ENCODE results near the gene ZSCAN22. TPM values are rescaled to one million over a fixed set of nuclear protein-coding genes. Genes with fewer than 3 reads are reported as not detected.
A peak's percentile ranks its signal among the peaks of the same experiment; 100 is the strongest.

Gene ZSCAN22
- total RNA-seq, 1 experiment from 2014 or later = 3.2 TPM

- TF ChIP-seq MLX (CRISPR knock-in tag; IDR thresholded peaks at IDR 0.05) = no peak
- ATAC-seq = no peak
- CTCF ChIA-PET = no interaction called here
These were observed 8.8 kb downstream of the ZSCAN22 start for GRCh38 chr19:58335630-58336029.

GRCh38 chr19:58336216-58336615 lies 9.4 kb downstream of the ZSCAN22 start:
- ATAC-seq (no peak), DNase-seq (ENCODE audit: low spot score) (no peak)
- Mint-ChIP-seq H3K27me3 (ENCODE audit: low read depth) (no peaks in the 10 kb centered on the region), H3K4me3 (no peak overlapping the region), H3K36me3 (peaks cover 24% of the 10 kb centered on the region), H3K27ac (peak overlapping the region; percentile 49; the same call in 1 of the 2 replicates), H3K4me1 (no peaks in the 10 kb centered on the region), H3K9me3 (peaks cover 3% of the 10 kb centered on the region; the same call in 1 of the 2 replicates)
- ChIA-PET POLR2A (no interaction called here), CTCF (no interaction called here)
- TF ChIP-seq ZNF512 (CRISPR knock-in tag; IDR thresholded peaks at IDR 0.05; ENCODE audit: borderline replicate concordance) = no peak
- no peak for TF ChIP-seq ETV6 (CRISPR knock-in tag; IDR thresholded peaks at IDR 0.05)
- TF ChIP-seq NR1H2 (CRISPR knock-in tag; IDR thresholded peaks at IDR 0.05) = no peak
- no peak for TF ChIP-seq SP1 (CRISPR knock-in tag; conservative IDR thresholded peaks at IDR 0.05)
- no peak for TF ChIP-seq AR (CRISPR knock-in tag; IDR thresholded peaks at IDR 0.05)
- TF ChIP-seq SOX15 (CRISPR knock-in tag; IDR thresholded peaks at IDR 0.05) = no peak
- TF ChIP-seq RORB (CRISPR knock-in tag; IDR thresholded peaks at IDR 0.05) = no peak
- TF ChIP-seq RELA (CRISPR knock-in tag; IDR thresholded peaks at IDR 0.05; ENCODE audit: borderline replicate concordance) = no peak

More at GRCh38 chr19:58335630-58336029, 8.8 kb downstream of the ZSCAN22 start:
- no peak overlapping the region for H3K4me3 Mint-ChIP-seq
- no peak for DNase-seq (ENCODE audit: low spot score)
- POLR2A ChIA-PET = interaction anchor here (0.6 kb wide), 1 partner anchor 36 kb away, joined by 4 read pairs; no protein-coding TSS in a partner anchor
- H3K9me3 Mint-ChIP-seq = peaks cover 3% of the 10 kb centered on the region; the same call in 1 of the 2 replicates
- H3K27ac Mint-ChIP-seq = no peak overlapping the region
- H3K4me1 Mint-ChIP-seq = no peaks in the 10 kb centered on the region
- no peaks in the 10 kb centered on the region for H3K27me3 Mint-ChIP-seq (ENCODE audit: low read depth)
- H3K36me3 Mint-ChIP-seq = peaks cover 24% of the 10 kb centered on the region

- H3K27ac Mint-ChIP-seq = no peak overlapping the region
- DNase-seq (ENCODE audit: low spot score) = no peak
- H3K27me3 Mint-ChIP-seq (ENCODE audit: low read depth) = no peaks in the 10 kb centered on the region
- no peak overlapping the region for H3K4me3 Mint-ChIP-seq
- CTCF ChIA-PET = no interaction called here
- peaks cover 24% of the 10 kb centered on the region for H3K36me3 Mint-ChIP-seq
- POLR2A ChIA-PET = no interaction called here
- no peaks in the 10 kb centered on the region for H3K4me1 Mint-ChIP-seq
- peaks cover 3% of the 10 kb centered on the region; the same call in 1 of the 2 replicates for H3K9me3 Mint-ChIP-seq
- no peak for ATAC-seq
- TF ChIP-seq HMGXB4 (CRISPR knock-in tag; IDR thresholded peaks at IDR 0.05) (no peak), SOX15 (CRISPR knock-in tag; IDR thresholded peaks at IDR 0.05) (no peak), JAZF1 (CRISPR knock-in tag; IDR thresholded peaks at IDR 0.05) (no peak), ZNF219 (CRISPR knock-in tag; IDR thresholded peaks at IDR 0.05; ENCODE audit: borderline replicate concordance) (no peak), ZMAT4 (CRISPR knock-in tag; IDR thresholded peaks at IDR 0.05) (no peak), SP1 (CRISPR knock-in tag; conservative IDR thresholded peaks at IDR 0.05) (no peak), FOXK1 (CRISPR knock-in tag; IDR thresholded peaks at IDR 0.05) (no peak), CREM (CRISPR knock-in tag; IDR thresholded peaks at IDR 0.05) (no peak), MXD4 (CRISPR knock-in tag; IDR thresholded peaks at IDR 0.05; ENCODE audit: borderline replicate concordance) (no peak), RELA (CRISPR knock-in tag; IDR thresholded peaks at IDR 0.05; ENCODE audit: borderline replicate concordance) (no peak), ESRRA (CRISPR knock-in tag; IDR thresholded peaks at IDR 0.05; ENCODE audit: borderline replicate concordance) (no peak), CTCF (IDR thresholded peaks at IDR 0.05) (no peak), SMAD4 (CRISPR knock-in tag; IDR thresholded peaks at IDR 0.05) (no peak), E2F5 (CRISPR knock-in tag; IDR thresholded peaks at IDR 0.05) (no peak), ATF2 (CRISPR knock-in tag; IDR thresholded peaks at IDR 0.05; ENCODE audit: borderline replicate concordance, low read depth) (no peak)
These were observed 10.0 kb downstream of the ZSCAN22 start for GRCh38 chr19:58336820-58337219.
